ENCODE data around the gene C19orf18.

DNA sequence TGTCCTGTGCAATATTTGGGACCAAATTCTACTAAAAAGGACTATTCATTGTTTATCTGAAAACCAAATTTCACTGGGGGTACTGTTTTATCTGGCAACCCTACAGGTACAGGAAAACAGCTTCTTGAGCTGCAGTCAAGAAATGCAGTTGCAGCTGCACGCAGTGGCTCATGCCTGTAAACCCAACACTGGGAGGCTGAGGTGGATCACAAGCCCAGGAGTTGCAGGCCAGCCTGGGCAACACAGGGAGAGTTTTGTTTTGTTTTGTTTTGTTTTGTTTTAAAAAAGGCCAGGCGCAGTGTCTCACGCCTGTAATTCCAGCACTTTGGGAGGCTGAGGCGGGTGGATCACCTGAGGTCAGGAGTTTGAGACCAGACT lies 47.9 kb upstream of the C19orf18 start:
- TF ChIP-seq, protein P1, sequence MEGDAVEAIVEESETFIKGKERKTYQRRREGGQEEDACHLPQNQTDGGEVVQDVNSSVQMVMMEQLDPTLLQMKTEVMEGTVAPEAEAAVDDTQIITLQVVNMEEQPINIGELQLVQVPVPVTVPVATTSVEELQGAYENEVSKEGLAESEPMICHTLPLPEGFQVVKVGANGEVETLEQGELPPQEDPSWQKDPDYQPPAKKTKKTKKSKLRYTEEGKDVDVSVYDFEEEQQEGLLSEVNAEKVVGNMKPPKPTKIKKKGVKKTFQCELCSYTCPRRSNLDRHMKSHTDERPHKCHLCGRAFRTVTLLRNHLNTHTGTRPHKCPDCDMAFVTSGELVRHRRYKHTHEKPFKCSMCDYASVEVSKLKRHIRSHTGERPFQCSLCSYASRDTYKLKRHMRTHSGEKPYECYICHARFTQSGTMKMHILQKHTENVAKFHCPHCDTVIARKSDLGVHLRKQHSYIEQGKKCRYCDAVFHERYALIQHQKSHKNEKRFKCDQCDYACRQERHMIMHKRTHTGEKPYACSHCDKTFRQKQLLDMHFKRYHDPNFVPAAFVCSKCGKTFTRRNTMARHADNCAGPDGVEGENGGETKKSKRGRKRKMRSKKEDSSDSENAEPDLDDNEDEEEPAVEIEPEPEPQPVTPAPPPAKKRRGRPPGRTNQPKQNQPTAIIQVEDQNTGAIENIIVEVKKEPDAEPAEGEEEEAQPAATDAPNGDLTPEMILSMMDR (IDR thresholded peaks at IDR 0.05; ENCODE audit: low read depth, low read length), result no peak
- TF ChIP-seq, protein P2, sequence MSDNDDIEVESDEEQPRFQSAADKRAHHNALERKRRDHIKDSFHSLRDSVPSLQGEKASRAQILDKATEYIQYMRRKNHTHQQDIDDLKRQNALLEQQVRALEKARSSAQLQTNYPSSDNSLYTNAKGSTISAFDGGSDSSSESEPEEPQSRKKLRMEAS (IDR thresholded peaks at IDR 0.05; ENCODE audit: low read depth, low read length), result no peak
- TF ChIP-seq POLR2A (IDR thresholded peaks at IDR 0.05; ENCODE audit: extremely low read depth, insufficient read length), result no peak

Measured in NB4 (cell line).